Measurements from ENCODE around the gene EFTUD2. TPM values are rescaled to one million over a fixed set of nuclear protein-coding genes. Genes with fewer than 3 reads are reported as not detected.
"Not testable (repeated sequence)": the region's sequence is repeated elsewhere in the genome, so short reads cannot be mapped to it uniquely, and the experiment has no call there.

The EFTUD2 gene
- total and polyA plus RNA-seq, 2 of the 13 experiments (the other 11 are each of a cell fraction or from before 2014, with no cell fraction given): 111 to 137 TPM

- Histone ChIP-seq H2AFZ (ENCODE audit: low read length) (no peak overlapping the region), H4K20me1 (ENCODE audit: insufficient read depth, low read length) (no peaks in the 10 kb centered on the region), H3K4me3 (replicated peaks in 1 of 3; ENCODE audit: insufficient read depth in 1 of 3, low read depth in 2 of 3, low read length in 3 of 3) (no peak overlapping the region), H3K79me2 (ENCODE audit: insufficient read depth, low read length) (no peaks in the 10 kb centered on the region), H3K36me3 (replicated peaks in 1 of 2; ENCODE audit: control insufficient read depth in 1 of 2, insufficient read depth in 2 of 2, low read length in 2 of 2) (no peaks in the 10 kb centered on the region), H3K4me2 (ENCODE audit: low read depth, low read length) (no peak overlapping the region), H3K4me1 (ENCODE audit: insufficient read depth, low read length) (peaks cover 21% of the 10 kb centered on the region), H3K27ac (ENCODE audit: extremely low read length, insufficient read depth, low read length) (no peak overlapping the region), H3K27me3 (ENCODE audit: control insufficient read depth in 1 of 2, insufficient read depth in 2 of 2, low read length in 2 of 2) (peaks cover 3 to 30% of the 10 kb centered on the region in 2 experiments), H3K9ac (ENCODE audit: insufficient read depth, low read depth, low read length) (no peak overlapping the region), H3K9me3 (ENCODE audit: low read length) (no peaks in the 10 kb centered on the region)
- 74% methylated on average over 15 of the region's 15 CpGs for WGBS (ENCODE audit: low lambda C conversion rate)
- no peak for TF ChIP-seq ZC3H13 (CRISPR knock-in tag; IDR thresholded peaks at IDR 0.05)
- no peak for TF ChIP-seq ATF5 (CRISPR knock-in tag; IDR thresholded peaks at IDR 0.05; ENCODE audit: low read depth)
- no peak for TF ChIP-seq MTA3 (CRISPR knock-in tag; IDR thresholded peaks at IDR 0.05)
- TF ChIP-seq ZNF350 (CRISPR knock-in tag; IDR thresholded peaks at IDR 0.05; ENCODE audit: borderline replicate concordance, low read depth): no peak
- no peak for TF ChIP-seq ELK4 (CRISPR knock-in tag; IDR thresholded peaks at IDR 0.05; ENCODE audit: borderline replicate concordance)
- TF ChIP-seq ATF4 (CRISPR knock-in tag; IDR thresholded peaks at IDR 0.05): no peak
- in situ Hi-C loops (cut with HindIII; ENCODE audit: extremely low pct_ligation_motif_present, low pct_unique_long_range_greater_than_20kb) (loop anchor here (5.0 kb wide), 1 partner anchor 44 kb away; no protein-coding TSS in a partner anchor), intact Hi-C loops (cut with micrococcal nuclease; ENCODE audit: unreplicated experiment) (no loop called here)
- ChIA-PET CTCF (ENCODE audit: low intra/inter-chr PET ratio, low total read pairs) (no interaction called here), POLR2A (interaction anchor here (0.6 kb wide), 1 partner anchor 48 kb away, joined by 4 read pairs; no protein-coding TSS in a partner anchor)
- no TSS peak for BruUV-seq (replicated peaks)
- DNase-seq (ENCODE audit: low spot score) (no peak), FAIRE-seq (no peak), ATAC-seq (no peak)
Observed at GRCh38 chr17:44826123-44826790, 73.0 kb downstream of the EFTUD2 start.

GRCh38 chr17:44825236-44825635 is 74.0 kb downstream of the EFTUD2 start:
- H3K79me2 ChIP-seq (ENCODE audit: insufficient read depth, low read length); CTCF ChIA-PET (ENCODE audit: low intra/inter-chr PET ratio, low total read pairs); ATAC-seq; H4K20me1 ChIP-seq (ENCODE audit: insufficient read depth, low read length); H2AFZ ChIP-seq (ENCODE audit: low read length); H3K27ac ChIP-seq (ENCODE audit: extremely low read length, insufficient read depth, low read length); BruUV-seq (replicated peaks); FAIRE-seq; H3K36me3 ChIP-seq (replicated peaks in 1 of 2; ENCODE audit: control insufficient read depth in 1 of 2, insufficient read depth in 2 of 2, low read length in 2 of 2); H3K9me3 ChIP-seq (ENCODE audit: low read length); POLR2A ChIA-PET; DNase-seq (ENCODE audit: low spot score); intact Hi-C loops (cut with micrococcal nuclease; ENCODE audit: unreplicated experiment); H3K9ac ChIP-seq (ENCODE audit: insufficient read depth, low read depth, low read length); H3K4me3 ChIP-seq (replicated peaks in 1 of 3; ENCODE audit: insufficient read depth in 1 of 3, low read depth in 2 of 3, low read length in 3 of 3); H3K4me2 ChIP-seq (ENCODE audit: low read depth, low read length): not testable (repeated sequence)
- in situ Hi-C loops (cut with HindIII; ENCODE audit: extremely low pct_ligation_motif_present, low pct_unique_long_range_greater_than_20kb): loop anchor here (5.0 kb wide), 1 partner anchor 43 kb away; no protein-coding TSS in a partner anchor
- WGBS (ENCODE audit: low lambda C conversion rate): 90% methylated on average over 9 of the region's 9 CpGs
- Histone ChIP-seq H3K27me3 (ENCODE audit: control insufficient read depth in 1 of 2, insufficient read depth in 2 of 2, low read length in 2 of 2) (peaks cover 3 to 19% of the 10 kb centered on the region in 2 experiments), H3K4me1 (ENCODE audit: insufficient read depth, low read length) (peaks cover 11% of the 10 kb centered on the region)
